GM21786 (cell line): Measurements from ENCODE around the gene FREM3.
"Not testable (repeated sequence)": the region's sequence is repeated elsewhere in the genome, so short reads cannot be mapped to it uniquely, and the experiment has no call there.

Source experiments
- ATAC-seq: cut with Tn5 transposase; IDR thresholded peaks from one replicate; pipeline ENCODE4 v1.9.1; 2021; ENCODE audit not compliant: unreplicated experiment

FREM3 gene

DNA sequence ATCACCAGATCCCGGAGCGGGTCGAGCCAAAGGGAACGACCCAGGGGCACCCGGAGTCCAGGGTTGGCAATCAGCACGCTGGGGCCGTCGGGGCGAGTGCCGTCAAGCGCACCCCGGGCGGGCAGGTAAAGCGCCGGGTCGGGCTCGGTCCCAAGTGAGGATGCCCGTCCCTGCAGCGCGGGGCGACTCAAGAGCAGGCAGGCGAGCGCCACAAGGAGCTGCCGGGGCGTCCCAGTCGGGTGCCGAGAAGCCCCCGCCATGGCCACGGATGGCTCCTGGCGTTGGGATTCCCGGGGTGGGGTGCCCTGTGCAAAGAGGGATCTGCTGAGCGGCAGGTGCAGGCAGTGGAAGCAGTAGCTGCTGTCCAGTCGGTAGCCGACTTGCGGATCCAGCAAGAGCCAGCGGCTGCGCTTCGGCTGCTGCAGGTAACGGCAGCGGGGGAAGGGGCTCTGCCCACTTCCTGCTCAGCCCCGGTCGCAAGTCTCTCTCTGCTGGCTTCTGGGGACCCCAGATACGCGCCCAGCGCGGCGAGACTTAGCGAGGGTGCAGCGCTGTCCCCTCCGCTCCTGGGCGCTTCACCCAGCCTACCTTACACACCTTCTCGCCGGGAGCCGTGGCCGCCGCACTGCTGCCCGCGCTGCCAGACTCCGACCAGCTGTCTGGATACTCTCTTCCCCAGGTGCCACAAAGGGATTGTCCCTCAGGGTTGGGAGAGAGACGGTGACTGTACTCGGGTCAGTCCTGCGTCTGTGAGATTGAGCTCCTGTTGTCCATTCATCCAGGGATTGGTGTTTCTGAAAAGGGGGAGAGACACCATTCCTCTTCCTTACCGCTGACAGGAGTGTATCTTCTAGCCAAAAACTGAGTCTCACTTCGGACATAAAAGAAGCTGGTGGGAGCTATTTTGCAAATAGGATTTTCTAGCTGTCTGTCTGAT is at the start of gene FREM3:
Gene FREM3 (minus strand): TSS at position 260 of the 937 bp plus-strand sequence. CDS start 0 bp downstream, at position 260.
- no peak for ATAC-seq

DNA sequence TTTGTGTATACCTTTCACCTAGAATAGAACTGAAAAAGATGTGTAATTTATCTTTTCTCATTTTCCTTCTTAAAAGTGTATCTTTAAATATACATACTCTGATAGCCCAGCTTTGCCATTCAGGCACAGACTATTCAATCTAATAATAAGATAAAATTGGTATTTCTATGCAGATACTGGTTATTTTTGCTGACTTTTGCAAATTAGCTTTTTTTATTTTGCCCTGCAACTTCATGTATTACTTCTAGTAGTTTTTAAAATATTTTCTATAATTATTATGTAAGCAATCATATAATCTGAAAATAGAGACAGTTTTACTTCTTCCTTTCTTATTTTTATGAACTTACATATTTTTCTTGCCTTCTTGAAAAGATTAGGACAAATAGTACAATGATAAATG is 45.4 kb upstream of the FREM3 start:
- no peak for ATAC-seq

DNA sequence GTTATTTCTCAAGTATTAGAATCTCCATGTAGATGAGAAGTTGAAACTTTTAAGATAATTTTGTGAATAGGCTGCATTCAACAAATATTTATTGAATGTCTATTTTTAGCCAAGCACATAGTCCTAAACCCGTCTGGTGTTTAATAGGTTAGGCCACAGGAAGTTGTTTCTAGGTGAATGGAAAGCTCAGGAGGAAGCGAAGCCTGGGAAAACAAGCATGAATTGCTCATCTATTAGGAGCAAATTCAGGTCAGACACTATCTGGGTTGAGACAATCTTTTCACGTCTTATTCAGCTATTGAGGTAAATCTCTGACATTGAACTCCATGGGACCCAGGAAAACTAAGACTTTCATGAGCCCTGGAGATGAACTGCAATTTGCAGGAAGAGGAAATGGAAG is 43.1 kb upstream of the FREM3 start:
- ATAC-seq, result no peak

DNA sequence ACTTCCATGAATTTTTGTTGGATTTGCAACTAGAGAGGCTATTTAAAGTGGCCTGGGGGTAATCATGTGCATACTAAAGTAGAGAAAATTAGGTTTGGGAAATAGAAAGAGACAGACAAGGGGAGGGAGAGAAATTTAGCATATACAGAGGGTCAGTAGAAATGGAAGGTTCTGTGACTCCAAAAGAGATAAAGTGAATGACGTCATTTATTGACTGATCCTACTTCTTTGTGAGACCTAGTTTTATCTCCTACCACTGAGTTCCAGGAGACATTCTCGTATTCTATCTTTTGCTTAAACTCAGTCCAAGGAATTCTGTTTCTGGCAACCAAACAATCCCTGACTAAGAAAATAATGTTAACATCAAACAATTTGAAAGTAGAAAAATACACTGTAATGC is 42.4 kb upstream of the FREM3 start:
- no peak for ATAC-seq

DNA sequence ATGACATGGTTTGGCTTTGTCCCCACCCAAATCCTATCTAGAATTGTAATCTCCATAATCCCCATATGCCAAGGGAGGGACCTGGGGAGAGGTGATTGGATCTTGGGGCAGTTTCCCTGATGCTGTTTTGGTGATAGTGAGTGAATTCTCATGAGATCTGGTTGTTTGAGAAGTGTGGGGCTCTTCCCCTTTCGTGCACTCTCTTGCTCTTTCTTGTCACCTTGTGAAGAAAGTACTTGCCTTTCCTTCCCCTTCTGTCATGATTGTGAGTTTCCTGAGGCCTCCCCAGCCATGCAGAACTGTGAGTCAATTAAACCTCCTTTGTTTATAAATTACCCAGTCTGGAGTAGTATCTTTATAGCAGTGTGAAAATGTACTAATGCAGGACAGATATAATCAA is 36.4 kb upstream of the FREM3 start:
- no peak for ATAC-seq

DNA sequence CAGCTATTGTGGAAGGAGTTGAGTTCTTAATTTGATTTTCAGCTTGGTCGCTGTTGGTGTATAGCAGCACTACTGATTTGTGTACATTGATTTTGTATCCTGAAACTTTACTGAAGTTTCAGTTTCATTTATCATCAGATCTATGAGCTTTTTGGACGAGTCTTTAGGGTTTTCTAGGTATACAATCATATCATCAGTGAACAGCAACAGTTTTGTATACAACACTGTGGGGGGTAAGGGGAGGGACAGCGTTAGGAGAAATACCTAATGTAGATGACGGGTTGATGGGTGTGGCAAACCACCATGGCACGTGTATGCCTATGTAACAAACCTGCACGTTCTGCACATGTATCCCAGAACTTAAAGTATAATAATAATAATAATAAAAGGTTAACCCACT is 35.6 kb upstream of the FREM3 start:
- ATAC-seq, result not testable (repeated sequence)

DNA sequence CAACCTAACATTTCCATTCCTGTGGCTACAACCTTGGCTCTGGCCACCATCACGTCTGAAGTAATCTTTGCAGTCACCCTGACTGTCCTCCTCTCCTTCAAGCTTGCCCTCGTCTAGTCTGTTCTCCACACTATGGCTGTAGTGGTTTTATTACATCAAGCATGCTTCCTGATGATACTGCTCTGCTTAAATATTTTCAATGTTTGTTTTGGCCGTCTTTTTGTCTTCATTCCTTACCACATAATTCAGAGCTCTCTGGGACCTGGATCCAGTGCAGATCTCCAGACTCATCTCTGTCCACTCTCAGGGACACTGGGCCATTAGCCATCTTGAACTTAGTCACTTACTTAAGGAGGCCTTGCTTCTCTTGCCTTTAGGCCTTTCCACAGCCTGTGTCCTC is 27.7 kb upstream of the FREM3 start:
- ATAC-seq, result no peak

DNA sequence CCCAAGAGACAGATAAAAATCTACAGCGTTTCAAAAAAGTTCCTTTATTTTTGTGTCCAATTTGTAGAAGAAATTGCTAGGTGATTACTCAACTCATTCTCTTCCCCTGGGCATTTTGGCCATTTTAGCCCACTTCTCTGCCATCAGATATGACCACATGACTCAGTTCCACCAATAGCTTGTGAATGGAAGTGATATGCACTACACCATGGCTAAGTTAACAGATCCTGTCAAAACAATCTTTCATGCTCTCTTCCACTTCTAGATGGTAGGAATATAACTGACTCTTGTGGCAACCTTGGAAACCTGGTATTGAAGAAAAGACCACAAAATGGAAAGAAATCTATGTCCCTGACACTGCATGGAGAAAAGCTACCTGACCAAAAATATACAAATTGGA is 26.2 kb upstream of the FREM3 start:
- ATAC-seq, result no peak

DNA sequence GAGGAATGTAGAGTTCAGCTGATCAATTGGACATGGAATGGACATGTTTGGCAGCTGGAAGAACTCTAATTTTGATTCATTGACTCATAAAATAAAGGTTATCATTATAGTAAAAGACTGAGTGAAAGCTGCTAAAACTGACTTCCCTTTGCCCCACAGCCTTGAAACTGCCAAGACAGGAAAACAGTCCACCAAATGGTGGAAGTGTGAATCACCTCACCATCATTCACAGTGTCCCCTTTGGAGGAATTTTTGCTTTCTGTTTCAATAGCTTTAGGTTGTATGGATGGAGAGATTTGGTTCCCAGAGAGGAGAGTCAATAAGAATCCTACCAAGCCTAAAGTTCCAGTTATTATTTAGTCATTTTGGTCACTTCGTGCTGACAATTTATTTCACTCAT is 20.8 kb upstream of the FREM3 start:
- no peak for ATAC-seq

DNA sequence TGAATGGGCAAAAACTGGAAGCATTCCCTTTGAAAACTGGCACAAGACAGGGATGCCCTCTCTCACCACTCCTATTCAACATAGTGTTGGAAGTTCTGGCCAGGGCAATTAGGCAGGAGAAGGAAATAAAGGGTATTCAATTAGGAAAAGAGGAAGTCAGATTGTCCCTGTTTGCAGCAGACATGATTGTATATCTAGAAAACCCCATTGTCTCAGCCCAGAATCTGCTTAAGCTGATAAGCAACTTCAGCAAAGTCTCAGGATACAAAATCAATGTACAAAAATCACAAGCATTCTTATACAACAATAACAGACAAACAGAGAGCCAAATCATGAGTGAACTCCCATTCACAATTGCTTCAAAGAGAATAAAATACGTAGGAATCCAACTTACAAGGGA is 18.3 kb upstream of the FREM3 start:
- not testable (repeated sequence) for ATAC-seq

DNA sequence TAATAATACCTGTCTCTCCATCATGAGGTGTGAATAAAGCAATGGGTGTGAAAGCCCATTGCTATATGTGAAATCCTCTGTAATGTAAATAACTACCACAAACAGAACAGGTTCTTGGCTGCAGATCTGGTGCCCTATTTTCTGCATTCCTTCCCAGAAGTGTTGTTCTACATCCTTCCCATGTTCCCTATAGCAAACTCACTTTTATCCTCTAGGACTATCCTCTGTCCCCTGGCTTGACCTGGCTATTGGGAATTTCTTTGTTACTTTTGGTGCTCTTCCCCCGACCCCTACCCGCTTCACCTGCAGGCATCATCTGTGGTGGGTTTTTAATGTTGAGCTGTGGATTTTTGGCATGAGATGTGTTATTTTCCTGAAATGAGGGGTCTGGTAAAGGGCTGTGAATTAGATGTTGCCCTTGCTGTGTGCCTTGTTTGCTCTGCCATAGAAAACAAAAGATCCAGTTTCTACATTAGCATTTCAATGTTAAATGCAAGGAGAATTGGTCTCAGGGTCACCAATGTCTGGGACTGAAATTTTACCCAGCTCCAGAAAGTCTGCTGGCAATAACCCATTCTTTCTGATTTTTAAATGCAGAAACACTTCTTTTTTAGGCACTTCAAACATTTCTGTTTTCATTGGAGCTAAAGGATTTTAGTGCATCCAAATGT is 13.6 kb upstream of the FREM3 start:
- no peak for ATAC-seq

DNA sequence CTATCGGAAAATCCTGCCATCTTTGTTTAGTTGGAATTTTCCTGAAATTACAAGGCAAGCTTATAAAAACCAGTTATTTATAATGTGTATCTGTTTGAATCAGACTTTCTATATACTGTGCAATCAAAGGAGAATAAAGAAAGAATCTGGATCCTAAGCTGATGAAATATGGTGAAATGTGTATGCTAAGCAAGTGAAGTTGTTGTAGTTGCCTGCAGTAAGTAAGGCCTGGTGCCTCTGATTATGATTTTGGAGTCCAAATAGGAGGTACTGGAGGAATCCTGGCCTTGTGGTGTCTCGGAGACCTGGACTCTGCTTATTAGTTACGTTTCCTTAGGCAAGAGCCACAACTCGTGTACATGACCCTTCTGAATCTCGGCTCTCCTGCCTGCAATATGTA is 13.1 kb upstream of the FREM3 start:
- no peak for ATAC-seq

DNA sequence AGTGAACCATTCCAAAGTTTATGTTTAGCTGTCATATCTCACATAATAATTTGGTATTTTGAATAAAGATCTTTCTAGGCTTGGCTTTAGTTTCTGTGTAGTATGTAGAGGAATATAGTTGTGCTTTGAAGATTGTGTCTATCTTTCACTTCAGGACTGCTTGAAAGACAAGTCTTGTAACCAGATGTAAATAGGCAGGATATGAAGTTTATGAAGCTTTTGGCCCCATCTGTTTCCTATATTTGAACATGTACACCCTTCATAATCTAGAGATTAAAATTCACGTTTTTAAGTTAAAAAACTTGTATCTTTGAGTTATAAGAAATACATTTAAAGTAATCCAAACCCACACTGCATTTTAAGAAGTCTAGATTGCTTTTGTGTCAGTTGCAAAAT is 11.7 kb upstream of the FREM3 start:
- no peak for ATAC-seq

DNA sequence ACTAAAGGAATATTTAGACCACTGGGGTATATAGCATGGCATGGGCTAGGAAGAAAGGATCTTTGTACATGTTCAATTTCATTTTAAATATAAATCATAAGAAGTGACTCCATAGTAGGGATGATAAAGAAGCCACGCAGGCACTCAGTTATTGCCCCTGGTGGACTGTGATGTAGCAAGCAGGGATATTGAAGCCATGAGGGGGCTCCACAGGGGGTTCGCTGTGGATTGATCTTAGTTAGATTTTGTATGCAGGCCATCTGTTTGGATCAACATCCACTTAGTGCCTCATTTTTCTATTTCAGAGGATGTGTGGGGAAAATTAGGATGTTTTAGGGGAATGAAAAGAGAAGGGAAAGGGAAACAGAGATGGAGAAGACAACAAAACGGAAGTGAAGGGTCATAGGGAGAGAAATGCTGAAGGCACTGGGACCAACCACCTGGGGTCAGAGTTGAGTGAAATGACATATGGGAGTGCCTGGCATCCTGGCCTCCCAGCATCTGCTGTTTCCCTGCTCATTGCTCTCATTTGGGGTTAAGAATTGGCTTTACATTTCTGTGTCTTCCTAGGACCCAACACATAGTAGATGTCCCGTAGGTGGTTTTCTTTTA is 11.2 kb upstream of the FREM3 start:
- ATAC-seq, result no peak

DNA sequence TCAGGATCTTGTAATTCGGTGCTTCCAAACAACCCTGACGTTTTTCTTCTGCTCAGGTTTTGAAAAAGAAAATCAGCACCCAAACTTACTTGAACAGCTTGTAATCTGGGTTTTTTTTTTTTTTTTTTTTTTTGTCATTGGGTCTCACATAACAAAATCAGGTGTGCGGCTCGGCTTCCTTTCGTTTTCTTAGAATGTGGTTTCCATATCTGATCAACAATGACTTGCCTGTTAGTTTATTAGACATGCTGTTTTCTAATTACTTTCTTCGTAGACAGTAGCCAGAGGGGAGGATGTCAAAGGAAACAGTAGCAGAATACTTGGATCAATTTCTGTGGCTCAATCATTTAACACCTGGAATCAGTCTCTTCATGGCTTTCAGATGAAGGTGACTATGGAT is 890 bp upstream of the FREM3 start:
- no peak for ATAC-seq

DNA sequence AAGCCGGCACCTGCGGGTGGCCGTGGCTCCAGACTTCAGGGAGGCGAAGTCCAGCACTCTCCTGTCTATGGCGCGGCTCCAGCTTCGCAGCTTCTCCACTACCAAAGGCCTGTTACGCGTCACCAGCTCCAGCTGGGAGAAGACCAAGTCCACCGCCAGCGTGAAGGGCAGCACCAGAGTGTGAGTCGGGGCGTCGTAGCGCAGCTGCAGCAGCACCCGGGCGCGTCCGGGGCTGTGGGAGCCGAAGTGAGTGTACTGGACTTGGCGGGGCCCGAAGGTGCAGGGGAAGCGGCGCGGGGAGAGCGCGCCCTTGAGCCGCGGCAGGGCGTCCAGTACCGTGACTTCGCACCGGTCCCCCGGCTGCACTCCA is 444 bp downstream of the FREM3 start:
- ATAC-seq, result no peak

DNA sequence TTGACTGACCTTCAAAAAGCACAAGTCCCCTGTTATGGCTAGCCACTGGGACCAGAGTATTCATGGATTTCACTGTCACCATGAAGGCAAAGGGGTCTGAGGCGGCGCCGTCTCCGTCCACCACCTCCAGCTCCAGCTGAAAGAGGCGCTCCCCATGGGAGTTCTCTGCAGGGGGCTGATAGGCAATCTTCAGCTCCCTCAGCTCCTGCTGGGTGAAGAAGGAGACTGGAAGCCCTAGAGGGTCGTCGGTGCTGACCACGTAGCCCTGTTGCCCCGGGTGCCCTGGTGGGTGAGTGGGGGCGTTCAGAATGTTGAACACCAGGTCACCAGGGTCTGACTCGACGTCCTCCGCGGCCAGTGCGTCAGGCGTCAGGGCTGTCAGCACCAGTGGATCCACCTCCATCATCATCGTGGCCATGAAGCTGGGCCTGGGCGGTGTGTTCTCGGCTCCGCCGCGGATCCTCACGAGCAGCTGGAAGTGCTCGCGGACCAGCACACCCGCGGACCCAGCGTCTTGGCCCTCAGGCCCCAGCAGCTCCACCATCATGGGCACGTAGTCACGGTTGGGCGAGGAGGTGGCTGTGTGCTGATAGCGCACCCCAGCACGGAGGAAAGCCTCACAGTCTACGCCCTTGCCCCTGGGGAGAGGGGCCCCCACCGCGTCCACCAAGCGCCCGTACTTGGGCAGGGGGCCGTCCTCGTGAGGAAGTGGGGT is 987 bp downstream of the FREM3 start:
- ATAC-seq, result no peak

DNA sequence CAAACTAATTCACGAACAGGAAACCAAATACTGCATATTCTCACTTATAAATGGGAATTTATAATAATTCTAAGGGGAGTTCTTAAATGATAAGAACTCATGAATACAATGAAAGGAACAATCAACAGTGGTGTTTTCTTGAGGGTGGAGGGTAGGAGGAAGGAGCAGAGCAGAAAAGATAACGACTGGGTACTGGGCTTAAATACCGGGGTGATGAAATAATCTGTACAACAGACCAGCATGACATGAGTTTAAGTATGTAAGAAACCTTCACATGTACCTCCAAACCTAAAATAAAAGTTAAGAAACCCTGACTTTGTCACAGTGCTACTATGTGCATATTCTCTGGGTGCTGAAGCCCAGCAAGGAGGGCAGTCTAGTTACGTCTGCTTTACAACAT is 6.6 kb downstream of the FREM3 start:
- ATAC-seq, result no peak

DNA sequence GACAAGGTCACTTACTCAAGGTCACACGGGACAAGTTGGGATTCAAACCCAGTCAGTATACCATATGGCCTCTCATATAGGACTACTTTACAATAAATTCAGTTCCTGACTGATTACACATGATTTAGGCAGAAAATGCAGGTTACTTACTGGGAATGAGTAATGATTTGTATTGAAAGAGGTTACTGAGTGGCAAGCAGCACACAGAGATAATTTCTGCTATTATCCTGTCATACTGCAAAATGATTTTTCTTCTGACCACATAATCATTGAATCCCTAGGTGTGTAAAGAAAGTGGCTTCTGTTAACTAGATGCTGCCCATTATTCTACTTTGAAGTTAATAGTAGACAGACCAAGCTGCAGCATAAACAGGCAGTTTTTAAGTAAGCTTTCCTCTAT is 8.2 kb downstream of the FREM3 start:
- ATAC-seq, result no peak

DNA sequence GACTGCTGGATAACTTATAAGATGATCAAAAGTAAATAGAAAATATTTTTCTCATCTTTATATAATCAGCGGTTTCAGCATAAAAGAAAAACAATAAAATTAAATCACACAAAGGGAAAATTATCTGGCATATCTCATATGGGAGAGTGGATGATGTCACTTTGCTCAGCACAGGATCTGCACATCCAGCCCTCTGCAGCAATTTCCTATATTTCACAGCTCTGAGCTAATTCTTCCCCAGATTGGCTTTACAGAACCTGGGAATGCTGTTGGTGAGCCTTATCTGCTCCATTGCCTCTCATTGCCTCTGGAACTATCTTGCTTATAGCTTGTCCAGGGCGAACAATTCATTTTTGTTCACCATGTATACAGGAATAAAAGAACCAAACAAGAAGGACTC is 21.0 kb downstream of the FREM3 start:
- no peak for ATAC-seq

DNA sequence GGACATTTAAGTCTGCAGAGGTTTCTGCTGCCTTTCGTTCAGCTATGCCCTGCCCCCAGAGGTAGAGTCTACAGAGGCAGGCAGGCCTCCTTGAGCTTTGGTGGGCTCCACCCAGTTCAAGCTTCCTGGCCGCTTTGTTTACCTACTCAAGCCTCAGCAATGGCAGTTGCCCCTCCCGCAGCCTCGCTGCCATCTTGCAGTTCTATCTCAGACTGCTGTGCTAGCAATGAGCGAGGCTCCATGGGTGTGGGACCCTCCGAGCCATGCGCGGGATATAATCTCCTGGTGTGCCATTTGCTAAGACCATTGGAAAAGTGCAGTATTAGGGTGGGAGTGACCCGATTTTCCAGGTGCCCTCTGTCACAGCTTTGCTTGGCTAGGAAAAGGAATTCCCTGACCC is 26.8 kb downstream of the FREM3 start:
- not testable (repeated sequence) for ATAC-seq
